Activated CD4-positive, alpha-beta memory T cell treated with anti-CD3 and anti-CD28 coated beads for 36 hours (primary cell): ENCODE results near the gene BTNL9. TPM values are rescaled to one million over a fixed set of nuclear protein-coding genes. Genes with fewer than 3 reads are reported as not detected.

Source experiments
- CTCF ChIA-PET: fragments of 350-600 bp; sonication (Branson Sonifier 250); formaldehyde crosslinking; loops from one replicate; lab custom pipeline; 2021; ENCODE audit warnings: antibody characterized with exemption, inconsistent platforms; lab: Charles Lee
- POLR2A ChIA-PET: fragments of 350-600 bp; sonication (Branson Sonifier 250); formaldehyde crosslinking; loops from one replicate; lab custom pipeline; 2021; ENCODE audit warnings: antibody characterized with exemption; lab: Charles Lee
- DNase-seq: peaks from one replicate; pipeline ENCODE4 v3.0.0-alpha.2; 2020
- H3K27ac Mint-ChIP-seq: one replicate; pipeline ENCODE4 v1.8.0; 2021; ENCODE audit warnings: mixed read lengths
- H3K27me3 Mint-ChIP-seq: one replicate; pipeline ENCODE4 v1.8.0; 2021; ENCODE audit warnings: mixed read lengths
- H3K36me3 Mint-ChIP-seq: one replicate; pipeline ENCODE4 v1.8.0; 2021; ENCODE audit warnings: mixed read lengths
- H3K4me1 Mint-ChIP-seq: one replicate; pipeline ENCODE4 v1.8.0; 2021; ENCODE audit warnings: low read depth, mixed read lengths
- H3K4me3 Mint-ChIP-seq: one replicate; pipeline ENCODE4 v1.8.0; 2021; ENCODE audit warnings: mild to moderate bottlenecking, mixed read lengths
- H3K9me3 Mint-ChIP-seq: one replicate; pipeline ENCODE4 v1.8.0; 2021; ENCODE audit warnings: mixed read lengths
- intact Hi-C: fragments of 100-400 bp; cut with micrococcal nuclease; formaldehyde crosslinking; loops from one replicate; pipeline ENCODE4 v1.15.1; 2023
- total RNA-seq, 2 experiments: library from RNA; stranded (reverse); gene quantifications; one replicate each; pipeline ENCODE4 v1.2.3, GENCODE V29; 2021

Gene BTNL9
- total RNA-seq, 2 experiments from 2014 or later = not detected

GRCh38 chr5:181056431-181056830, 16.4 kb downstream of the BTNL9 start:
- Mint-ChIP-seq H3K4me1 (peaks cover 10% of the 10 kb centered on the region), H3K4me3 (no peak overlapping the region), H3K9me3 (no peaks in the 10 kb centered on the region), H3K27me3 (peaks cover 72% of the 10 kb centered on the region), H3K36me3 (no peaks in the 10 kb centered on the region), H3K27ac (no peak overlapping the region)
- ChIA-PET POLR2A (no interaction called here), CTCF (no interaction called here)
- DNase-seq = no peak
- intact Hi-C loops = loop anchor here (10.0 kb wide), 1 partner anchor 192 kb away; the partner anchor contains the start of gene ZFP62

DNA sequence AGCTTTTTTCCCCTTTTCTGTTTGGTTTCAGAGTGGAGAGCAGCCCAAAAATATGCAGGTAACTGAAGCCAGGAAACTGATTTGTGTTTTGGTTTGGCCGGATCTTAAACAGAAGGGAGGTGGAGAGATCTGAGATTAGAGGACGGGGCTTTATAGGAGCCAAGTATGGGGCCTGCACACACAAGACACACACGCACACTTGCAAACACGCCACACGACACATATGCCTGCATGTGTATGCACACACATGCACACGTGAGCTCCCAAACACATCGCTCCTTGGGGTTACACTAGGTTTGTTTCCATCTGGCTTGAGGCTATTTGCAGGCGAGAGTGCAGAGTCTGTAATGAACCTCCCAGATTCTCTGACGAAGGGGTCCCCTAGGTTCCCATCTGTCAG, 18.3 kb downstream of the BTNL9 start:
- Mint-ChIP-seq H3K9me3 (no peaks in the 10 kb centered on the region), H3K36me3 (no peaks in the 10 kb centered on the region), H3K4me3 (no peak overlapping the region), H3K27ac (no peak overlapping the region), H3K27me3 (peaks cover 77% of the 10 kb centered on the region), H3K4me1 (peaks cover 4% of the 10 kb centered on the region)
- intact Hi-C loops = loop anchor here (10.0 kb wide), 1 partner anchor 194 kb away; the partner anchor contains the start of gene ZFP62
- ChIA-PET CTCF (no interaction called here), POLR2A (no interaction called here)
- DNase-seq = no peak

DNA sequence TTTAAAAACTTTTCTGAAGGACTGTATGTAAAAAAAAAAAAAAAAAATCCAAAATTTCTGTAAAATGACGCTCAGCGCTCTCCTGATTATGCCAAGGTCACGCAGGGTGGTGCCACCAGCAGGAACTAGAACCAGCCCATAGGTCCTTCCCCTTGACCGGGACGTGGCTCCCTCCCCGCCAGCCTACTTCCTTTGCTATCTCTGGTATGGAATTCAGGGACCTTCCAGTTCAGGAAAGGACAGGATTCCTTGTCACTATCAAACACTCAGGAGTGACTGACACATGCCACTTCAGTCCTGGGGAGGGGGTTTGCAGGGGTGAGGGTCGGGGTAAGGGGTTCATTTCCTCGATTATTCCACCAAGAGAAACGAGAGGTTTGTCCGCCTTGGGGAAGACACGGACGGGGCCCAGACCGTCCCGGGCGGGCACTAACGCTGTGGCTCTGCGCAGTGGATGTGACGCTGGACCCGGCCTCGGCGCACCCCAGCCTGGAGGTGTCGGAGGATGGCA, 18.8 kb downstream of the BTNL9 start:
- no peaks in the 10 kb centered on the region for H3K36me3 Mint-ChIP-seq

GRCh38 chr5:181059297-181060230, 19.5 kb downstream of the BTNL9 start:
- ChIA-PET CTCF (no interaction called here), POLR2A (no interaction called here)
- DNase-seq = no peak
- intact Hi-C loops = loop anchor here (10.0 kb wide), 1 partner anchor 195 kb away; the partner anchor contains the start of gene ZFP62
- H3K36me3 Mint-ChIP-seq = no peaks in the 10 kb centered on the region
- H3K27ac Mint-ChIP-seq = no peak overlapping the region
- peaks cover 69% of the 10 kb centered on the region for H3K27me3 Mint-ChIP-seq
- H3K4me1 Mint-ChIP-seq = no peaks in the 10 kb centered on the region
- H3K9me3 Mint-ChIP-seq = no peaks in the 10 kb centered on the region
- no peak overlapping the region for H3K4me3 Mint-ChIP-seq

More for the DNA sequence above, 18.8 kb downstream of the BTNL9 start:
- POLR2A ChIA-PET = no interaction called here
- H3K27me3 Mint-ChIP-seq = peaks cover 74% of the 10 kb centered on the region
- no peak overlapping the region for H3K4me3 Mint-ChIP-seq
- no peak for DNase-seq
- no peaks in the 10 kb centered on the region for H3K9me3 Mint-ChIP-seq
- CTCF ChIA-PET = no interaction called here
- H3K4me1 Mint-ChIP-seq = no peaks in the 10 kb centered on the region
- H3K27ac Mint-ChIP-seq = no peak overlapping the region
- intact Hi-C loops = loop anchor here (10.0 kb wide), 1 partner anchor 194 kb away; the partner anchor contains the start of gene ZFP62

DNA sequence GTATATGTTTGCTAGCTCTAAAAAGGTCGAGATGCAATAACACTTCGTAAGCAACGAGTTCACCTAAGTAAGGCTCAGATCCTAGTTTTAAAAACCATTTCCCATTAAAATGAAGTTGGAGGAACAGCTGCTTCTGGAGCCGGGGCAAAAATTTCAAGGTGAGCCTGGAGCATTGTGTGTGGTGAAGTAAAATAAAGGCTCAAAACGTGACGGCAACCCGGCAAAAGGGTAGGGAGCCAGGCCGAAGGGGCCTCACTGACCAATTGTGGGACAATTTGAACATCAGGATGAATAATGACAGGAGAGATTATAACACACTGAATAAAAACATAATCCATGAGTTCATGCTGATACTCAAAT, 20.1 kb downstream of the BTNL9 start:
- no peak for DNase-seq
- Mint-ChIP-seq H3K27me3 (peaks cover 65% of the 10 kb centered on the region), H3K27ac (no peak overlapping the region), H3K9me3 (no peaks in the 10 kb centered on the region), H3K4me3 (no peak overlapping the region), H3K36me3 (no peaks in the 10 kb centered on the region), H3K4me1 (no peaks in the 10 kb centered on the region)
- ChIA-PET CTCF (no interaction called here), POLR2A (no interaction called here)
- intact Hi-C loops = no loop called here

DNA sequence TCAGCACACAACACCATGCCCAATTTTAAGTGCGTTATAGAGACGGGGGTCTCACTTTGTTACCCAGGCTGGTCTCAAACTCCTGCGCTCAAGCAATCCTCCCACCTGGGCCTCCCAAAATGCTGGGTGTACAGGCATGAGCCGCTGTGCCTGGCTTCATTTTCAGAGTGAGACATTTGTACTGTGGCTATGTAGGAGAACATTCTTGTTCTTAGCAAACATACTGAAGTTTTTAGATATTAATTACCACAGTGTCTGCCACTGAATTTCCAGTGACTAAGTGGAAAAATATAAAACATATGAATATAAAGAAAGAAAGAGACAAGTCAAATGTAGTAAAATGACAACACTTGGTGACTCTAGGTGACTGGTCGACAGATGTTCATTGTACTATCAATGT, 20.9 kb downstream of the BTNL9 start:
- Mint-ChIP-seq H3K27ac (no peak overlapping the region), H3K4me3 (no peak overlapping the region), H3K27me3 (peaks cover 64% of the 10 kb centered on the region), H3K4me1 (no peaks in the 10 kb centered on the region), H3K36me3 (no peaks in the 10 kb centered on the region), H3K9me3 (no peaks in the 10 kb centered on the region)
- DNase-seq = no peak
- intact Hi-C loops = no loop called here
- ChIA-PET CTCF (no interaction called here), POLR2A (no interaction called here)

- DNase-seq = no peak
- no peak overlapping the region for H3K4me3 Mint-ChIP-seq
- no peak overlapping the region for H3K27ac Mint-ChIP-seq
- POLR2A ChIA-PET = no interaction called here
- CTCF ChIA-PET = no interaction called here
- H3K9me3 Mint-ChIP-seq = no peaks in the 10 kb centered on the region
- H3K4me1 Mint-ChIP-seq = no peaks in the 10 kb centered on the region
- H3K27me3 Mint-ChIP-seq = peaks cover 65% of the 10 kb centered on the region
- intact Hi-C loops = no loop called here
- H3K36me3 Mint-ChIP-seq = no peaks in the 10 kb centered on the region
Observed at GRCh38 chr5:181061645-181062044, 21.6 kb downstream of the BTNL9 start.

DNA sequence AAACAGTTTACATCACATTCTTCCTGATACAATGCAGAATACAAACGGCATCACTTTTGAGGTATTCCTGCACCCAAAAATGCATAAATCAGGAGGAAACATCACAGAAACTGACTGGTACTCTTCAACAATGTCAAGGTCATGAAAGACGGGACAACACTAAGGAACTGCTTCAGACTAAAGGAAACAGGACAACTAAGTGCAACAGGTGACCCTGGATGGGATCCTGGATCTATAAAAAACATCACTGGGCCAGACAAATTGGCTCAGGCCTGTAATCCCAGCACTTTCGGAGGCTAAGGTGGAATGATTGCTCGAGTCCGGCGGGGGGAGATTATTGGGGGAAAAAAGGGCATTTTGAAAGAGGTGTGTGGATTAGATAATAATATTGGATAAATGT, 22.6 kb downstream of the BTNL9 start:
- Mint-ChIP-seq H3K36me3 (no peaks in the 10 kb centered on the region), H3K9me3 (no peaks in the 10 kb centered on the region), H3K4me3 (no peak overlapping the region), H3K27ac (no peak overlapping the region), H3K27me3 (peaks cover 62% of the 10 kb centered on the region), H3K4me1 (no peaks in the 10 kb centered on the region)
- intact Hi-C loops = no loop called here
- no peak for DNase-seq
- POLR2A ChIA-PET = no interaction called here
- CTCF ChIA-PET = no interaction called here

DNA sequence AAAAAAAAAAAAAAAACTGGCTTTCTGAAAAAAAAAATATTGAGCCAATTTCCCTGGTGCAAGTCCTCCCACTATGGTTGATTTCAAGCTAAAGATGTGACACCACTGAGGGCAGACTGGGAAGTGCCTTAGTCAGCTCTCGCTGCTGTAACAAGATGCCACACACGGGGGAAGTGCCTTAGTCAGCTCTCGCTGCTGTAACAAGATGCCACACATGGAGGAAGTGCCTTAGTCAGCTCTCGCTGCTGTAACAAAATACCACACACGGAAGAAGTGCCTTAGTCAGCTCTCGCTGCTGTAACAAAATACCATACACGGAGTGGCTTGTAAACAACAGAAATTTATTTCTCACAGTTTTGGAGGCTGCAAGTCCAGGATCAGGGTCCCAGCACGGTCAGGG, 23.4 kb downstream of the BTNL9 start:
- no peaks in the 10 kb centered on the region for H3K36me3 Mint-ChIP-seq
- H3K27me3 Mint-ChIP-seq = peaks cover 60% of the 10 kb centered on the region
- POLR2A ChIA-PET = no interaction called here
- no peak overlapping the region for H3K27ac Mint-ChIP-seq
- no peaks in the 10 kb centered on the region for H3K9me3 Mint-ChIP-seq
- intact Hi-C loops = no loop called here
- H3K4me3 Mint-ChIP-seq = no peak overlapping the region
- CTCF ChIA-PET = no interaction called here
- no peaks in the 10 kb centered on the region for H3K4me1 Mint-ChIP-seq
- DNase-seq = no peak

- no peak for DNase-seq
- H3K4me3 Mint-ChIP-seq = no peak overlapping the region
- CTCF ChIA-PET = no interaction called here
- no peaks in the 10 kb centered on the region for H3K36me3 Mint-ChIP-seq
- no peak overlapping the region for H3K27ac Mint-ChIP-seq
- POLR2A ChIA-PET = no interaction called here
- H3K9me3 Mint-ChIP-seq = no peaks in the 10 kb centered on the region
- H3K4me1 Mint-ChIP-seq = no peaks in the 10 kb centered on the region
- H3K27me3 Mint-ChIP-seq = peaks cover 60% of the 10 kb centered on the region
- intact Hi-C loops = no loop called here
Observed at GRCh38 chr5:181064987-181065386, 24.9 kb downstream of the BTNL9 start.

- H3K9me3 Mint-ChIP-seq = no peaks in the 10 kb centered on the region
- no peak overlapping the region for H3K4me3 Mint-ChIP-seq
- H3K27ac Mint-ChIP-seq = no peak overlapping the region
- intact Hi-C loops = no loop called here
- H3K36me3 Mint-ChIP-seq = no peaks in the 10 kb centered on the region
- no peaks in the 10 kb centered on the region for H3K4me1 Mint-ChIP-seq
- no peak for DNase-seq
- H3K27me3 Mint-ChIP-seq = peaks cover 41% of the 10 kb centered on the region
- POLR2A ChIA-PET = no interaction called here
- CTCF ChIA-PET = no interaction called here
Observed at GRCh38 chr5:181069767-181070491, 29.9 kb downstream of the BTNL9 start.

GRCh38 chr5:181070523-181070922, 30.5 kb downstream of the BTNL9 start:
- Mint-ChIP-seq H3K9me3 (no peaks in the 10 kb centered on the region), H3K4me3 (no peak overlapping the region), H3K27me3 (peaks cover 42% of the 10 kb centered on the region), H3K4me1 (no peaks in the 10 kb centered on the region), H3K36me3 (no peaks in the 10 kb centered on the region), H3K27ac (no peak overlapping the region)
- POLR2A ChIA-PET = no interaction called here
- CTCF ChIA-PET = no interaction called here
- no peak for DNase-seq
- intact Hi-C loops = no loop called here
